ENCODE results near the gene DSCAML1.

DNA sequence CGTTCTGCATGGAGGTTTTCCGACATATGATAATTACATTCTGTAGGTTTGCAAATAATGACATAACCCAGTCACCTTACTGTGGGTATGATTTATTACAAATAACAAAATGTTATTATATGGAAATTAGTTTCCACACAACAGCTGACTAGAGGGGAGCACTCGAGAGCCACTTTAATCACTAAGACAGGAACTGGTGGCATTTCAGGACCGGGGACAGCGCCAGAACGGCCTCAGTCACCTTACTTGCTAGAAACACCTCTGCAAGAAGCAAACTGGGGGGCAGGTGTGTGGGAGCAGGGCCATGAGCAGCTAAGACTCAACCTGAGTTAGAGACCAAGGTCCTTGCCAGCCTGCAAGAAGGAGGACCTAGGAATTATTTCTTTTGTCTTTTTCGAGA lies 199.9 kb downstream of the DSCAML1 start:
- TF ChIP-seq, protein P1, sequence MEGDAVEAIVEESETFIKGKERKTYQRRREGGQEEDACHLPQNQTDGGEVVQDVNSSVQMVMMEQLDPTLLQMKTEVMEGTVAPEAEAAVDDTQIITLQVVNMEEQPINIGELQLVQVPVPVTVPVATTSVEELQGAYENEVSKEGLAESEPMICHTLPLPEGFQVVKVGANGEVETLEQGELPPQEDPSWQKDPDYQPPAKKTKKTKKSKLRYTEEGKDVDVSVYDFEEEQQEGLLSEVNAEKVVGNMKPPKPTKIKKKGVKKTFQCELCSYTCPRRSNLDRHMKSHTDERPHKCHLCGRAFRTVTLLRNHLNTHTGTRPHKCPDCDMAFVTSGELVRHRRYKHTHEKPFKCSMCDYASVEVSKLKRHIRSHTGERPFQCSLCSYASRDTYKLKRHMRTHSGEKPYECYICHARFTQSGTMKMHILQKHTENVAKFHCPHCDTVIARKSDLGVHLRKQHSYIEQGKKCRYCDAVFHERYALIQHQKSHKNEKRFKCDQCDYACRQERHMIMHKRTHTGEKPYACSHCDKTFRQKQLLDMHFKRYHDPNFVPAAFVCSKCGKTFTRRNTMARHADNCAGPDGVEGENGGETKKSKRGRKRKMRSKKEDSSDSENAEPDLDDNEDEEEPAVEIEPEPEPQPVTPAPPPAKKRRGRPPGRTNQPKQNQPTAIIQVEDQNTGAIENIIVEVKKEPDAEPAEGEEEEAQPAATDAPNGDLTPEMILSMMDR (IDR thresholded peaks at IDR 0.05; ENCODE audit: control extremely low read depth in 1 of 3, insufficient read depth in 1 of 3, low read depth in 1 of 3, low read length in 3 of 3) = no peak
- TF ChIP-seq EGR1 (IDR thresholded peaks at IDR 0.05; ENCODE audit: borderline replicate concordance, low read depth, low read length) = no peak
- no peak for TF ChIP-seq CHD2 (IDR thresholded peaks at IDR 0.05; ENCODE audit: low read length)
- TF ChIP-seq RAD21 (IDR thresholded peaks at IDR 0.05 in 1 of 2, conservative IDR thresholded peaks at IDR 0.05 in 1 of 2; ENCODE audit: low read depth in 2 of 2, low read length in 2 of 2) = peak in 1 of 2 experiments; percentile 16; a peak in 1 of 4 replicates
- TF ChIP-seq EP300 (IDR thresholded peaks at IDR 0.05; ENCODE audit: borderline replicate concordance in 1 of 2, low read depth in 2 of 2, low read length in 2 of 2) = no peak
- TF ChIP-seq CEBPB (IDR thresholded peaks at IDR 0.05; ENCODE audit: low read depth, low read length) = no peak

Data from H1 (cell line).